GM23338 (cell line): ENCODE measurements around the gene CNTNAP1. TPM values are rescaled to one million over a fixed set of nuclear protein-coding genes. Genes with fewer than 3 reads are reported as not detected.
A peak's percentile ranks its signal among the peaks of the same experiment; 100 is the strongest.

Experiments used
- ATAC-seq: fragments of 200-7000 bp; cut with Tn5 transposase; 3 replicates; pipeline ENCODE4 v1.9.1; 2020
- DNase-seq: peaks from one replicate; pipeline ENCODE4 v3.0.0-alpha.2; 2015; ENCODE audit warnings: low spot score
- H2AFZ ChIP-seq: fragments of 200-600 bp; sonication (generic); 2 replicates; pipeline ENCODE4 v1.8.0; 2016; ENCODE audit warnings: antibody characterized with exemption, mild to moderate bottlenecking, moderate library complexity
- H3F3A ChIP-seq: fragments of 200-600 bp; sonication (generic); replicated peaks from 2 replicates; pipeline ENCODE4 v1.8.0; 2017; ENCODE audit warnings: antibody characterized with exemption, mixed run types, low read depth
- H3K27ac ChIP-seq: fragments of 200-600 bp; sonication (generic); 2 replicates; pipeline ENCODE4 v1.6.1; 2016; ENCODE audit warnings: low read depth
- H3K27me3 ChIP-seq: fragments of 200-600 bp; sonication (generic); 2 replicates; pipeline ENCODE4 v1.8.0; 2016; ENCODE audit warnings: mild to moderate bottlenecking, mixed run types, moderate library complexity; ENCODE audit not compliant: insufficient read depth
- H3K36me3 ChIP-seq: fragments of 200-600 bp; sonication (generic); 2 replicates; pipeline ENCODE4 v1.8.0; 2016; ENCODE audit warnings: mild to moderate bottlenecking; ENCODE audit not compliant: insufficient read depth
- H3K4me1 ChIP-seq: fragments of 200-600 bp; sonication (generic); 2 replicates; pipeline ENCODE4 v1.8.0; 2016; ENCODE audit warnings: mild to moderate bottlenecking, moderate library complexity; ENCODE audit not compliant: insufficient read depth
- H3K4me2 ChIP-seq: fragments of 200-600 bp; sonication (generic); 2 replicates; pipeline ENCODE4 v1.7.1; 2017; ENCODE audit warnings: mixed run types
- H3K4me3 ChIP-seq: fragments of 200-600 bp; sonication (generic); 2 replicates; pipeline ENCODE4 v1.6.1; 2016; ENCODE audit warnings: mixed run types
- H3K79me2 ChIP-seq: fragments of 200-600 bp; sonication (generic); replicated peaks from 2 replicates; pipeline ENCODE4 v1.8.0; 2017; ENCODE audit warnings: mild to moderate bottlenecking; ENCODE audit not compliant: insufficient read depth
- H3K9me2 ChIP-seq: fragments of 200-600 bp; sonication (generic); 2 replicates; pipeline ENCODE4 v1.8.0; 2017; ENCODE audit not compliant: insufficient read depth
- H4K20me1 ChIP-seq: fragments of 200-600 bp; sonication (generic); replicated peaks from 2 replicates; pipeline ENCODE4 v1.8.0; 2017; ENCODE audit warnings: mild to moderate bottlenecking; ENCODE audit not compliant: insufficient read depth
- H3K27ac Mint-ChIP-seq: 2 replicates; pipeline ENCODE4 v1.8.0; 2020; ENCODE audit warnings: inconsistent platforms, mild to moderate bottlenecking, moderate library complexity, mixed read lengths
- H3K27me3 Mint-ChIP-seq: 3 replicates; pipeline ENCODE4 v1.8.0; 2022; ENCODE audit warnings: low read depth, mild to moderate bottlenecking, moderate library complexity, mixed read lengths, inconsistent platforms; ENCODE audit not compliant: insufficient read depth, poor library complexity
- H3K36me3 Mint-ChIP-seq: 3 replicates; pipeline ENCODE4 v1.8.0; 2021; ENCODE audit warnings: low read depth, mild to moderate bottlenecking, inconsistent platforms, moderate library complexity, mixed read lengths
- H3K4me1 Mint-ChIP-seq: 3 replicates; pipeline ENCODE4 v1.8.0; 2020; ENCODE audit warnings: mild to moderate bottlenecking, inconsistent platforms, mixed read lengths
- H3K4me3 Mint-ChIP-seq: 3 replicates; pipeline ENCODE4 v1.8.0; 2021; ENCODE audit warnings: moderate library complexity, mild to moderate bottlenecking, inconsistent platforms, mixed read lengths
- H3K9me3 Mint-ChIP-seq: 3 replicates; pipeline ENCODE4 v1.8.0; 2020; ENCODE audit warnings: moderate library complexity, mild to moderate bottlenecking, inconsistent platforms, mixed read lengths
- ZNF331 ChIP-seq: fragments of 250-450 bp; sonication (Bioruptor Pico); IDR thresholded peaks from 2 replicates; pipeline ENCODE4 v1.5.0; 2020; ENCODE audit warnings: low read depth, mild to moderate bottlenecking, moderate library complexity
- polyA plus RNA-seq: library from polyadenylated mRNA; unstranded; fragments of >200 nt; fragmentation: Nextera tagmentation; extraction: Ambion mirVana; gene quantifications from 2 replicates; pipeline ENCODE4 v1.2.1, GENCODE V29; 2016
- total RNA-seq: library from RNA; depleted of rRNA; stranded (reverse); fragments of >200 nt; shearing (Covaris generic); gene quantifications from 2 replicates; pipeline ENCODE4 v1.2.3, GENCODE V29; 2014
- TF ChIP-seq, protein P1 (sequence below): fragments of 250-450 bp; sonication (Bioruptor Pico); IDR thresholded peaks from 2 replicates; pipeline ENCODE4 v1.5.0; 2020; ENCODE audit warnings: mild to moderate bottlenecking, moderate library complexity
- TF ChIP-seq, protein P2 (sequence below), 2 experiments: fragments of 200-600 bp in 1 of 2; sonication (generic) in 1 of 2; conservative IDR thresholded peaks; 2 replicates each; pipeline versions ENCODE4 v1.5.1 to v1.6.1; 2016 to 2017; ENCODE audit warnings: antibody characterized with exemption in 2 of 2, low read depth in 2 of 2, mild to moderate bottlenecking in 2 of 2, moderate library complexity in 1 of 2

Gene CNTNAP1
- total and polyA plus RNA-seq, 2 experiments from 2014 or later, result 1.3 to 5.0 TPM

DNA sequence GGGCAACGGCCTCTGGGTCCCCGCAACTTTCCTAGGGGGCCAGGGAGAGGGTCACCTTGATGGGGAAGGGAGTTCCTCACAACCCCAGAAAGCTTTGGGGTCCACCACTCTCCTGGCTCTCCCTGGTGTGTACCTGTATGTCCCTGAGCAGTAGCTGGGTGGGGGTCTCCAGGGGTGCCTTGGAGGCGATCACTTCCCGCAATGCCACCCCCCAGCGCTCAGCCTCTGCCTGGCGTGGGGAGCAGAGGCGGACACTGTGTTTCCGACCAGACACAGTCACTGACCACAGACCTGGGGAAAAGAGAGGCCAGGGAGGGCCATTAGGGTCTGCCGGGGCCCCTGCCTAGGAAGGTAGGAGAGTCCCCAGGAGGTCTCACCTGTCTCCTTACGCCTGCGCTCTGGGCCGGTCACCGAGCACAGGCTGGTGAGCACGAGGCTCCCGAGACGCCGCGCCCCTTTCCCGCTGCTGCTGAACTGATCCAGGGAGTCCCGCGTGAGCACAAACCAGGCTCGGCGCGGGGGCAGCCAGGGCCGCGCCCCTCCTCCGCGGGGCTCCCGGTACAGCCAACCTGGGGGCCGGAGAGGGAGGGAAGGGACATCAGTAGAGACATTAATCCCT lies 9.0 kb upstream of the CNTNAP1 start (continued):
- TF ChIP-seq, protein P1, sequence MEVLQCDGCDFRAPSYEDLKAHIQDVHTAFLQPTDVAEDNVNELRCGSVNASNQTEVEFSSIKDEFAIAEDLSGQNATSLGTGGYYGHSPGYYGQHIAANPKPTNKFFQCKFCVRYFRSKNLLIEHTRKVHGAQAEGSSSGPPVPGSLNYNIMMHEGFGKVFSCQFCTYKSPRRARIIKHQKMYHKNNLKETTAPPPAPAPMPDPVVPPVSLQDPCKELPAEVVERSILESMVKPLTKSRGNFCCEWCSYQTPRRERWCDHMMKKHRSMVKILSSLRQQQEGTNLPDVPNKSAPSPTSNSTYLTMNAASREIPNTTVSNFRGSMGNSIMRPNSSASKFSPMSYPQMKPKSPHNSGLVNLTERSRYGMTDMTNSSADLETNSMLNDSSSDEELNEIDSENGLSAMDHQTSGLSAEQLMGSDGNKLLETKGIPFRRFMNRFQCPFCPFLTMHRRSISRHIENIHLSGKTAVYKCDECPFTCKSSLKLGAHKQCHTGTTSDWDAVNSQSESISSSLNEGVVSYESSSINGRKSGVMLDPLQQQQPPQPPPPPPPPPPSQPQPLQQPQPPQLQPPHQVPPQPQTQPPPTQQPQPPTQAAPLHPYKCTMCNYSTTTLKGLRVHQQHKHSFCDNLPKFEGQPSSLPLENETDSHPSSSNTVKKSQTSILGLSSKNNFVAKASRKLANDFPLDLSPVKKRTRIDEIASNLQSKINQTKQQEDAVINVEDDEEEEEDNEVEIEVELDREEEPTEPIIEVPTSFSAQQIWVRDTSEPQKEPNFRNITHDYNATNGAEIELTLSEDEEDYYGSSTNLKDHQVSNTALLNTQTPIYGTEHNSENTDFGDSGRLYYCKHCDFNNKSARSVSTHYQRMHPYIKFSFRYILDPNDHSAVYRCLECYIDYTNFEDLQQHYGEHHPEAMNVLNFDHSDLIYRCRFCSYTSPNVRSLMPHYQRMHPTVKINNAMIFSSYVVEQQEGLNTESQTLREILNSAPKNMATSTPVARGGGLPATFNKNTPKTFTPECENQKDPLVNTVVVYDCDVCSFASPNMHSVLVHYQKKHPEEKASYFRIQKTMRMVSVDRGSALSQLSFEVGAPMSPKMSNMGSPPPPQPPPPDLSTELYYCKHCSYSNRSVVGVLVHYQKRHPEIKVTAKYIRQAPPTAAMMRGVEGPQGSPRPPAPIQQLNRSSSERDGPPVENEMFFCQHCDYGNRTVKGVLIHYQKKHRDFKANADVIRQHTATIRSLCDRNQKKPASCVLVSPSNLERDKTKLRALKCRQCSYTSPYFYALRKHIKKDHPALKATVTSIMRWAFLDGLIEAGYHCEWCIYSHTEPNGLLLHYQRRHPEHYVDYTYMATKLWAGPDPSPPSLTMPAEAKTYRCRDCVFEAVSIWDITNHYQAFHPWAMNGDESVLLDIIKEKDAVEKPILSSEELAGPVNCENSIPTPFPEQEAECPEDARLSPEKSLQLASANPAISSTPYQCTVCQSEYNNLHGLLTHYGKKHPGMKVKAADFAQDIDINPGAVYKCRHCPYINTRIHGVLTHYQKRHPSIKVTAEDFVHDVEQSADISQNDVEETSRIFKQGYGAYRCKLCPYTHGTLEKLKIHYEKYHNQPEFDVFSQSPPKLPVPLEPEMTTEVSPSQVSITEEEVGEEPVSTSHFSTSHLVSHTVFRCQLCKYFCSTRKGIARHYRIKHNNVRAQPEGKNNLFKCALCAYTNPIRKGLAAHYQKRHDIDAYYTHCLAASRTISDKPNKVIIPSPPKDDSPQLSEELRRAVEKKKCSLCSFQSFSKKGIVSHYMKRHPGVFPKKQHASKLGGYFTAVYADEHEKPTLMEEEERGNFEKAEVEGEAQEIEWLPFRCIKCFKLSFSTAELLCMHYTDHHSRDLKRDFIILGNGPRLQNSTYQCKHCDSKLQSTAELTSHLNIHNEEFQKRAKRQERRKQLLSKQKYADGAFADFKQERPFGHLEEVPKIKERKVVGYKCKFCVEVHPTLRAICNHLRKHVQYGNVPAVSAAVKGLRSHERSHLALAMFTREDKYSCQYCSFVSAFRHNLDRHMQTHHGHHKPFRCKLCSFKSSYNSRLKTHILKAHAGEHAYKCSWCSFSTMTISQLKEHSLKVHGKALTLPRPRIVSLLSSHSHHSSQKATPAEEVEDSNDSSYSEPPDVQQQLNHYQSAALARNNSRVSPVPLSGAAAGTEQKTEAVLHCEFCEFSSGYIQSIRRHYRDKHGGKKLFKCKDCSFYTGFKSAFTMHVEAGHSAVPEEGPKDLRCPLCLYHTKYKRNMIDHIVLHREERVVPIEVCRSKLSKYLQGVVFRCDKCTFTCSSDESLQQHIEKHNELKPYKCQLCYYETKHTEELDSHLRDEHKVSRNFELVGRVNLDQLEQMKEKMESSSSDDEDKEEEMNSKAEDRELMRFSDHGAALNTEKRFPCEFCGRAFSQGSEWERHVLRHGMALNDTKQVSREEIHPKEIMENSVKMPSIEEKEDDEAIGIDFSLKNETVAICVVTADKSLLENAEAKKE, result no peak

GRCh38 chr17:42673885-42674754 lies 8.2 kb upstream of the CNTNAP1 start:
- H3K4me1 Mint-ChIP-seq, result peaks cover 41% of the 10 kb centered on the region
- H3K36me3 ChIP-seq, result no peaks in the 10 kb centered on the region; the same call in 1 of the 2 replicates
- peaks cover 22% of the 10 kb centered on the region for H3K36me3 Mint-ChIP-seq
- H3K27ac Mint-ChIP-seq, result no peak overlapping the region
- no peaks in the 10 kb centered on the region for H3K9me2 ChIP-seq
- H3K4me1 ChIP-seq, result peaks cover 41% of the 10 kb centered on the region
- no peak overlapping the region for H3K27ac ChIP-seq
- H2AFZ ChIP-seq, result no peak overlapping the region
- peaks cover 7% of the 10 kb centered on the region; the same call in 1 of the 2 replicates for H3K79me2 ChIP-seq
- peak overlapping the region; percentile 92 for H3K4me3 ChIP-seq
- peak; percentile 18 for ATAC-seq
- H4K20me1 ChIP-seq, result 0 out of 2 replicates have a peak, but pooled peaks cover 5% of the 10 kb centered on the region
- peaks cover 32% of the 10 kb centered on the region for H3F3A ChIP-seq
- peaks cover 63% of the 10 kb centered on the region for H3K27me3 Mint-ChIP-seq
- peak; percentile 91 for DNase-seq
- H3K9me3 Mint-ChIP-seq, result no peaks in the 10 kb centered on the region
- no peak for TF ChIP-seq ZNF331 (CRISPR knock-in tag)
- TF ChIP-seq, protein P1, result no peak
- TF ChIP-seq, protein P2, sequence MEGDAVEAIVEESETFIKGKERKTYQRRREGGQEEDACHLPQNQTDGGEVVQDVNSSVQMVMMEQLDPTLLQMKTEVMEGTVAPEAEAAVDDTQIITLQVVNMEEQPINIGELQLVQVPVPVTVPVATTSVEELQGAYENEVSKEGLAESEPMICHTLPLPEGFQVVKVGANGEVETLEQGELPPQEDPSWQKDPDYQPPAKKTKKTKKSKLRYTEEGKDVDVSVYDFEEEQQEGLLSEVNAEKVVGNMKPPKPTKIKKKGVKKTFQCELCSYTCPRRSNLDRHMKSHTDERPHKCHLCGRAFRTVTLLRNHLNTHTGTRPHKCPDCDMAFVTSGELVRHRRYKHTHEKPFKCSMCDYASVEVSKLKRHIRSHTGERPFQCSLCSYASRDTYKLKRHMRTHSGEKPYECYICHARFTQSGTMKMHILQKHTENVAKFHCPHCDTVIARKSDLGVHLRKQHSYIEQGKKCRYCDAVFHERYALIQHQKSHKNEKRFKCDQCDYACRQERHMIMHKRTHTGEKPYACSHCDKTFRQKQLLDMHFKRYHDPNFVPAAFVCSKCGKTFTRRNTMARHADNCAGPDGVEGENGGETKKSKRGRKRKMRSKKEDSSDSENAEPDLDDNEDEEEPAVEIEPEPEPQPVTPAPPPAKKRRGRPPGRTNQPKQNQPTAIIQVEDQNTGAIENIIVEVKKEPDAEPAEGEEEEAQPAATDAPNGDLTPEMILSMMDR (conservative IDR thresholded peaks at IDR 0.05; ENCODE audit: low read depth in 2 of 2), result peak; percentile 66
- peak overlapping the region; percentile 66 for H3K4me3 Mint-ChIP-seq
- H3K4me2 ChIP-seq, result peak overlapping the region; percentile 98
- H3K27me3 ChIP-seq, result peaks cover 63% of the 10 kb centered on the region
